GM19438 (cell line): Measurements from ENCODE around the gene TNP2.
"Not testable (repeated sequence)": the region's sequence is repeated elsewhere in the genome, so short reads cannot be mapped to it uniquely, and the experiment has no call there.

Experiments used
- ATAC-seq: cut with Tn5 transposase; IDR thresholded peaks from one replicate; pipeline ENCODE4 v1.9.1; 2021; ENCODE audit warnings: low read depth; ENCODE audit not compliant: unreplicated experiment

The TNP2 gene

GRCh38 chr16:11301645-11302501 lies 32.7 kb upstream of the TNP2 start:
- no peak for ATAC-seq

DNA sequence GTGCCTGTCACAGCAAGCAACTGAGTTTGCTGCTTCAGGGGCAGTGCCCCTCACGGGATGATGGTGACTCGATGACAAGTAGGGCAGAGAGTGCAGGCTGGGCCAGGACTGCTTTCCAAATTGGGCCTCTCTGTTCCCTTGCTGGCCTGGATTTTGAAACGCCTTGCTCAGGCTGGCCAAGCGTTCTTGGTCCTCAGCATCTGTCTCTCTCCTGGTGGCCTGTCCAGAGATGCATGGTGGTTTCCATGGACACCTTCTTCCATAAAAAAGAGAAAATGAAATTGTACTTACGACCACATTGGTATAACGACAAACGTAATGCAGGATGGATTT lies 31.4 kb upstream of the TNP2 start:
- ATAC-seq = no peak

GRCh38 chr16:11299865-11300559 lies 30.9 kb upstream of the TNP2 start:
- ATAC-seq = no peak

DNA sequence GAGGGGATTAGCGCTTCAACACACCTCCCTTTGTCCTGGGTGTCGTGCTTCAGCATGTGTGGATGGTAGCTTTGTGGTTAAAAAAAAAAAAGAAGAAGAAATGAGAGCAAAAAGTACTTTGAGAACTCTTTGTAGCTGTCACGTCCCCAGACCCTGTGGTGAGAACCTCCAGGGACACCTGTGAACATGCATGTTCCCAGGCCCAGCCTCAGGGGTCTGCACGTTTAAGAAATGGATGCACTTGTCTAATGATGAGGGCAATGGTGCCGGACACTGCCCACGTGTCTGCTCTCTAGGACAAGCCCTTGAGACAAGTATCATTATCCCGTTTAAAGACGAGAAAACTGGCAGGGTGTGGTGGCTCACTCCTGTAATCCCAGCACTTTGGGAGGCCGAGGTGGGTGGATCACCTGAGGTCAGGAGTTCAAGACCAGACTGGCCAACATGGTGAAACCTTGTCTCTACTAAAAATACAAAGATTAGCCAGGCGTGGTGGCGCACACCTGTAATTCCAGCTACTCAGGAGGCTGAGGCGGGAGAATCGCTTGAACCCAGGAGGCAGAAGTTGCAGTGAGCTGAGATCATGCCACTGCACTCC lies 29.9 kb upstream of the TNP2 start:
- ATAC-seq = not testable (repeated sequence)

DNA sequence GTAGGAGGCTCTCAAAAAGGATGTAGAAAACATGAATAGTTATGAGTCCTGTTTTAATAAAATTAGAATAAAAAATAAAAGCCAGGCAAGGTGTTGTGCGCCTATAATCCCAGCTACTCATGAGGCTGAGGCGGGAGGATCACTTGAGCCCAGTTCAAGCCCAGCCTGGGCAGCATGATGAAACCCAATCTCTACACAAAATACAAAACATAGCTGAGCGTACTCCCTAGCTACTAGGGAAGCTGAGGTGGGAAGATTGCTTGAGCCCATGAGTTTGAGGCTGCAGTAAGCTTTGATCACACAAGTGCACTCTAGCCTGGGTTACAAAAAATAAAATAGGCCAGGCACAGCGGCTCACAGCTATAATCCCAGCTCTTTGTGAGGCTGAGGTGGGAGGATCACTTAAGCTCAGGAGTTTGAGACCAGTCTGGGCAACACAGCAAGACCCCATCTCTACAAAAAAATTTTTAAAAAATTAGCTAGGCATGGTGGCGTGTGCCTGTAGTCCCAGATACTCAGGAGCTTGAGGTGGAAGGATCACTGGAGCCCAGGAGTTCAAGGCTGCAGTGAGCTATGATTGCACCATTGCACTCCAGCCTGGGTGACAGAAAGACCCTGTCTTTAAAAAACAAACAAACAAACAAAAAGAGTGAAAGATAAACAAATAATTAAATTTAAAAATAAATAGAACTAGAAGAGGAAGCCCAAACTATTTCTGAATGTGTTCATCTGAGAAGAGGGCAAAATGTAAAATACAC lies 29.2 kb upstream of the TNP2 start:
- ATAC-seq = no peak

DNA sequence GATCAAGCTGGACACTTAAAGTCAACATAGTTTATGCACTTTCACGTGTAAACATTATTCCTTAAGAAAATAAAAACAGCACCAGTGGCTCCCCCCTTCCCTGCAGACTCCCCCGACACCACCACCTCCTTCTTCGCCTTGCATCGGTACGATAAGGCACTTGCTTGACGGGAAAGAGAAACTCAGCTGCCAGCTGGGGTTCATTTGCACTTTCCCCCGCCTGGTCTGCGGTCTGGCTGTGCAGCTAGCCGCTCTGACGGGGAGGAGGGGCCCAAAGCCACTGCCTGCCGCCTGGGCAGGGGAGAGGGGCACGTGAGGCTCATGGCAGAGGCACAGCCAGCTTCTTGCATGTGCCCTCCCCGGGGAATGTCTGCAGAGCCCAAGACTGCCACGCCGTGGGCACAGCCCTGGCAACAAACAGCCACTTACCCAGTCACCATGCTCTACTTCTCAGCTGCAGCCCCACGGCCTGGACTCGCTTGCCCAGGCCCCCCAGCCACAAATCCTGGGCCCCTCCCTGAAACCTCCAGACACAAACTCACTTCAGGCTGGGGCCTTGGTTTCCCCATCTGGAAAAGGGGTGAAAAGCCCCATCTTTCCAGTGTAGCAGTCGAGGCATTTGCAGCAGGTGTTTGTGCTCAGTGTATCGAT lies 28.5 kb upstream of the TNP2 start:
- peak; percentile 59 for ATAC-seq

DNA sequence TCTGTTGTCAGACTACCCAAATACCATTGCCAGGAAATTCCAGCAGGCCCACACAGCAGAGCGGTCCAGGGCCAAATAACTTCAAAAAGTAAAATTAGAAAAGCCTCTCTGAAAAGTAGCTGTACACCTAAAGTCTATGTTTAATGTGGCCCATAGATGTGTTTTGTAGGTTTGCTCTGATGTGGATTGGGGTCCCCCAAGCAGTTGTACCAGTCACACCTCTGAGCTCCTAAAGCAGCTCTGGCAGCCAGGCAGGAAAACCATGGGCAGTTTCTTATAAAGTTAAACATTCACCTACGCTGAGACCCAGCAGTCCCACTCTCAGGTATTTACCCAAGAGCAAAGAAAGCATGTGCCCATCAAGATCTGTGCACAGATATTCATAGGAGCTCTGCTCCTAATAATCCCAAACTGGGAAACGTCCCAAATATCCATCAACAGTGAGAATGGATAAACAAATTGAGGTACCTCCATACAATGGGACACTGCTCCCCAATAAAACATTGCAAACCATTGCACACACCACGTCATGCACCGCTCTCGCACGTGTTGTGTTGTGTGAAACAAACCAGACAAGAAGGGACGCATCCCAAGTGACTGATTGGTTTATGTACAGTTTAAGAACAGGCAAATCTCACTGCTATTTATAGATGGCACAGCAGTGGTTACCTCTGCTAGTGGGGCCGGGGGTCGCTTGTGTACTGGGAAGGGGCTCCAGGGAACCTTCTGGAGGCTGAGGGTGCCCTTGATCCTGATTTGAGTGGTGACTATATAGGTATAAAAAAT lies 27.8 kb upstream of the TNP2 start:
- no peak for ATAC-seq

- ATAC-seq = no peak
Measured at GRCh38 chr16:11296351-11296705, 27.2 kb upstream of the TNP2 start.

- no peak for ATAC-seq
Measured at GRCh38 chr16:11295672-11296071, 26.5 kb upstream of the TNP2 start.

DNA sequence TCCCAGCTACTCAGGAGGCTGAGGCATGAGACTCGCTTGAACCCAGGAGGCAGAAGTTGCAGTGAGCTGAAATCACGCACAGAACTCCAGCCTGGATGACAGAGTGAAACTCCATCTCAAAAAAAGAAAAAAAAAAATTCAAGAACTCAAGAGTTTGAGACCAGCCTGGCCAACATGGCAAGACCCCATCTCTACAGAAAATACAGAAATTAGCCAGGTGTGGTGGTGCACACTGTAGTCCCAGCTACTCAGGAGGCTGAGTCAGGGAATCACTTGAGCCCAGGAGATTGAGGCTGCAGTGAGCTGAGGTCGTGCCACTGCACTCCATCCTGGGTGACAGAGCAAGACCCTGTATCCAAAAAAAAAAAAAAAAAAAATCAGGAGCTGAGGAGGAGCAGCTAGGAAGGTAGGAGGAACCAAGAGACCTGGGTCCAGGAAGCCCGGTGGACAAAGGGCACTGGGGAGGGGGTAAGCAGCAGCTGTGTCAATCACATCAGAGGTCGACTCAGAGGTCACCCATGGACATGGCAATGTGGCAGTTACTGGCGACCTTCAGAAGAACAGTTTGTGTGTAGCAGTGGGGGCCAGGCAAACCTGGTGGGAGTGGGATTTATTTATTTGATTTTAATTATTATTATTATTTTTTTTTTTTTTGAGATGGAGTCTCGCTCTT lies 23.1 kb upstream of the TNP2 start:
- ATAC-seq = no peak

DNA sequence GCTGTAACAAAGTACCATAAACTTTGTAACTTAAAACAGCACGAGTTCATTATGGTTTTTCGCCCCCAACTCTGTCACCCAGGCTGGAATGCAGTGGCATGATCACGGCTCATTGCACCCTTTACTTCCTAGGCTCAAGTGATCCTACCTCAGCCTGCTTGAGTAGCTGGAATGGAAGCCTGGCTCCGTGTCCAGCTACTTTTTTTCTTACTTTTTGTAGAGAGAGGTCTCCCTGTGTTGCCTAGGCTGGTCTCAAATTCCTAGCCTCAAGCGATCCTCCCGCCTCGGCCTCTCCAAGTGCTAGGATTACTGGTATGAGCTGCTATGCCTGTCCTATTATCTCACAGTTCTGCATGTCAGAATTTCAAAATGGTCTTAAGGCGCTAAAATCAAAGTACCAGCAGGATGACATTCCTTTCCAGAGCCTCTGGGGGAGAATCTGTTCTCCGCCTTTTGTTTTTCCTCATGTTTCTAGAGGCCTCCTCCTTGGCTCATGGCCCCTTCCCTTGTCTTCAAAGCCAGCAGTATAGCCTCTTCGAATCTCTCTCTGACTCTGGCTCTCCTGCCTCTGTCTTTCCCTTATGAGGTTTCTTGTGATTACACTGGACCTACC lies 22.1 kb upstream of the TNP2 start:
- ATAC-seq = no peak

DNA sequence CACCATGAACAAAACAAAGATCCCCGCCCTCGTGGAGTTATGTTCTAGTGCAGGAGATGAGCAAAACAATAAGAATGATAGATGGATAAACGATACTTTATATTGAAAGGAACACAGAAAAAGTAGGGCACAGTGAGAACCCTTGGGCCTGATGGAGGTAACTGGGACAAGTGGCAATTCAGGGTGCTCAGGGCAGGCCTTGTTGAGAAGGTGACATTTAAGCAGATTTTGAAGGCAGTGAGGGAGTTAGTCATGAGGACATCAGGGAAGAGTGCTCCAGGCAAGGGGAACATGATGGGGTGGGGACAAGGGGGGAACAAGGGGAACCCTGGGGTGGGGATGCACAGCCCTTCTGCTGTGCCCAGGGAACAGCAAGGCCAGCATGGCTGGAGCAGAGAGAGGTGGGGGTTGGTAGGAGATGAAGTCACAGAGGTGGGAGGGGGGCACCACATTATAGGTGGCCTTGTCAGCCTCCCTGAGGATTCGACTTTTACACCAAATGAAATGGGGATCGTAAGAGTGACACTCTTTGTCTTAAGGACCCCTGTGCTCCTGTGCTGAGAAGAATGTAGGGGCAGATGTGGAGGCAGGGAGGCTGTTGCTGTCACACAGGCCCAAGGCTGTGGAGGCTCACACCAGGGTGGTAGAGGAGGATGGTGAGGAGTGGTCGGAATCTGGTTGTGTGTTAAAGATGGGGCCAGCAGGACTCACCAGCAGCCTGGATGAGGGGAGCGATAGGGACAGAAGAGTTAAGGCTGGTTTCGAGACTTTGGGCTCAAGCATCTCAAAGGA lies 21.2 kb upstream of the TNP2 start:
- ATAC-seq = no peak

DNA sequence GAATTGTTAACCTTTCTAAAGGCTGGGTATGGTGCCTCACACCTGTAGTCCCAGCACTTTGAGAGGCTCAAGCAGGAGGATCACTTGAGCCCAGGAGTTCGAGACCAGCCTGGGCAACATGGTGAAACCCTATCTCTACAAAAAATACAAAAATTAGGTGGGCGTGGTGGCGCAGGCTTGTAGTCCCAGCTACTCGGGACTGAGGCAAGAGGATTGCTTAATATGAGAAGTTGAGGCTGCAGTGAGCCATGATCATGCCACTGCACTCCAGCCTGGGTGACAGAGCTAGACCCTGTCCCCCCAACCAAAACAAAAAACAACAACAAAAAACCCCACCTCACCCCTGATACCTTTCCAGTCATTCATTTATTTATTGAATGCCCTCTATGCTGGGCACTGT lies 20.6 kb upstream of the TNP2 start:
- ATAC-seq = not testable (repeated sequence)

DNA sequence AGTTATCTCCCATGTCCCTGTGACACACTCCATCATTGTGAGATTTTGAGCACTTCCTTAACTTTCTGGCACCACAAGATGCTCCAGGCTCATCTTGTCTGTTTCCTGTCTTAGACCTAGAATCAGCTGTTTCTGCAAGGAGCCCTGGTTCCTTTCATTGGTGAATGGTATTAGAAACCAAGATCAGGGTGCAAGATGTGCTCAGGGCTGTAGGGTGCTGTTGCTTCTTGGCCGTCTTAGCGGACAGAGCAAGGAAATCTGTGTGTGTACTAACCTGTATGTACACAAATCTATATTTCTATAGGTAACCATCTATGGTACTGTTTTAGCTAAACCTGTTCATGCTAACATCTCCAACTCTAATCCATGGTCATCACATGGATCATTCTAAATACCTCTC lies 20.1 kb upstream of the TNP2 start:
- no peak for ATAC-seq

DNA sequence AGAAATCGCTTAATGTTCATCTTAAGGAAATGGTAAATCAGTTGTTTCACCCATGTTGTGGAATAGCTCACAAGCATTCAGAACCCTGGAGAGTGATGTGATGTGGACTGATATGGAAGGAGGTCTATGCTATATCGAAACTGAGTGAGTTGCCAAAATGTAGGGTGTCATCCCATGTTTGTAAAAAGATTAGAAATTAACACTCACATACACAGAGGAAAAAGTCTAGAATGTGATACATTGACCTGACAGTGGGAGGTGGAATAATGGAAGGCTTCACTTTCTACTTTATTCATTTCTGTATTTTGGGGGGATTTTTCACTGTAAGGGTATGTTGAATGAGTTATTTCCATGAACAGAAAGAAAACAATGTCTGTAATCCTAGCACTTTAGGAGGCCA lies 16.7 kb upstream of the TNP2 start:
- ATAC-seq = no peak

GRCh38 chr16:11283820-11284248 lies 14.7 kb upstream of the TNP2 start:
- no peak for ATAC-seq

GRCh38 chr16:11280616-11281522 lies 11.7 kb upstream of the TNP2 start, which contains the start of gene PRM1:
PRM1 (minus strand) TSS chr16:11281330; CDS start chr16:11281238, 92 bp downstream.
- ATAC-seq = no peak
